Gastrocnemius medialis (tissue), 4 donors: ENCODE data around the gene ARL6IP5.

ENCODE experiments used
- POLR2A ChIP-seq, 2 donors: fragments of 450-650 bp; IDR thresholded peaks; one replicate each; pipeline ENCODE4 v1.6.1; 2017; ENCODE audit warnings: antibody characterized with exemption in 2 of 2, mild to moderate bottlenecking in 2 of 2, moderate library complexity in 2 of 2
- TF ChIP-seq, protein P1 (sequence below), 5 experiments: fragments of 450-650 bp in 3 of 5; fragments of 200-600 bp in 2 of 5; sonication (generic) in 2 of 5; IDR thresholded peaks in 4 of 5; conservative IDR thresholded peaks in 1 of 5; 1 replicate in 4 of 5; 2 replicates in 1 of 5; pipeline ENCODE4 v1.5.1; 2016 to 2019; ENCODE audit warnings: antibody characterized with exemption in 5 of 5, mild to moderate bottlenecking in 3 of 5, moderate library complexity in 3 of 5

- TF ChIP-seq, protein P1, sequence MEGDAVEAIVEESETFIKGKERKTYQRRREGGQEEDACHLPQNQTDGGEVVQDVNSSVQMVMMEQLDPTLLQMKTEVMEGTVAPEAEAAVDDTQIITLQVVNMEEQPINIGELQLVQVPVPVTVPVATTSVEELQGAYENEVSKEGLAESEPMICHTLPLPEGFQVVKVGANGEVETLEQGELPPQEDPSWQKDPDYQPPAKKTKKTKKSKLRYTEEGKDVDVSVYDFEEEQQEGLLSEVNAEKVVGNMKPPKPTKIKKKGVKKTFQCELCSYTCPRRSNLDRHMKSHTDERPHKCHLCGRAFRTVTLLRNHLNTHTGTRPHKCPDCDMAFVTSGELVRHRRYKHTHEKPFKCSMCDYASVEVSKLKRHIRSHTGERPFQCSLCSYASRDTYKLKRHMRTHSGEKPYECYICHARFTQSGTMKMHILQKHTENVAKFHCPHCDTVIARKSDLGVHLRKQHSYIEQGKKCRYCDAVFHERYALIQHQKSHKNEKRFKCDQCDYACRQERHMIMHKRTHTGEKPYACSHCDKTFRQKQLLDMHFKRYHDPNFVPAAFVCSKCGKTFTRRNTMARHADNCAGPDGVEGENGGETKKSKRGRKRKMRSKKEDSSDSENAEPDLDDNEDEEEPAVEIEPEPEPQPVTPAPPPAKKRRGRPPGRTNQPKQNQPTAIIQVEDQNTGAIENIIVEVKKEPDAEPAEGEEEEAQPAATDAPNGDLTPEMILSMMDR (IDR thresholded peaks at IDR 0.05 in 4 of 5, conservative IDR thresholded peaks at IDR 0.05 in 1 of 5): no peak
- TF ChIP-seq POLR2A (IDR thresholded peaks at IDR 0.05): peak; percentile 78 to 83
These were observed at the start of gene ARL6IP5 for GRCh38 chr3:69084326-69085167.
